Heart left ventricle (tissue), 16 donors: ENCODE results near the gene WDR11. TPM values are rescaled to one million over a fixed set of nuclear protein-coding genes. Genes with fewer than 3 reads are reported as not detected.

ENCODE experiments used
- ATAC-seq, 4 donors: fragments of 200-7000 bp; cut with Tn5 transposase; one replicate each; pipeline ENCODE4 v1.9.1; 2020 to 2022; ENCODE audit warnings: moderate library complexity in 4 of 4, mild to moderate bottlenecking in 3 of 4, moderate number of reproducible peaks in 1 of 4
- DNase-seq, 5 donors: peaks; one replicate each; pipeline ENCODE4 v3.0.0-alpha.2; 2020
- H3K27ac ChIP-seq, 12 donors: fragments of 200-600 bp; sonication (generic) in 4 of 12; one replicate each; pipeline versions ENCODE4 v1.5.0 to v1.8.0; 2016 to 2022; ENCODE audit warnings: mild to moderate bottlenecking in 2 of 12
- H3K27me3 ChIP-seq, 9 donors: fragments of 200-600 bp; sonication (generic) in 2 of 9; one replicate each; pipeline versions ENCODE4 v1.5.1 to v1.8.0; 2016 to 2022; ENCODE audit warnings: mild to moderate bottlenecking in 3 of 9
- H3K36me3 ChIP-seq, 9 donors: fragments of 200-600 bp; sonication (generic) in 2 of 9; one replicate each; pipeline versions ENCODE4 v1.5.0 to v1.8.0; 2018 to 2022; ENCODE audit warnings: mild to moderate bottlenecking in 2 of 9
- H3K4me1 ChIP-seq, 12 donors: fragments of 200-600 bp; sonication (generic) in 4 of 12; one replicate each; pipeline versions ENCODE4 v1.5.0 to v1.8.0; 2016 to 2022; ENCODE audit warnings: mild to moderate bottlenecking in 3 of 12
- H3K4me3 ChIP-seq, 12 donors: fragments of 200-600 bp; sonication (generic) in 4 of 12; one replicate each; pipeline versions ENCODE4 v1.5.0 to v1.8.0; 2017 to 2022; ENCODE audit warnings: mild to moderate bottlenecking in 9 of 12, moderate library complexity in 4 of 12
- H3K9me3 ChIP-seq, 12 donors: fragments of 200-600 bp; sonication (generic) in 4 of 12; one replicate each; pipeline versions ENCODE4 v1.5.0 to v1.8.0; 2016 to 2022; ENCODE audit warnings: mild to moderate bottlenecking in 1 of 12
- POLR2A ChIP-seq, 2 donors: fragments of 450-650 bp; IDR thresholded peaks; one replicate each; pipeline ENCODE4 v1.6.1; 2017; ENCODE audit warnings: antibody characterized with exemption in 2 of 2, mild to moderate bottlenecking in 2 of 2, moderate library complexity in 2 of 2
- WGBS, 4 donors: extraction: QIAGEN DNeasy Blood & Tissue Kit in 2 of 4; methylation state at CpG; one replicate each; pipeline versions ENCODE4 v1.1.5 to v1.1.7; 2013 to 2018; 5-methylcytosine and 5-hydroxymethylcytosine counted together
- intact Hi-C, 10 donors: fragments of 100-400 bp; cut with DNase I; formaldehyde crosslinking; loops; one replicate each; pipeline versions ENCODE4 v1.11.1 to v1.14.2; 2022
- polyA plus RNA-seq, 2 donors: library from polyadenylated mRNA; stranded (reverse); fragments of 200-250 nt; gene quantifications; one replicate each; pipeline ENCODE4 v1.2.3, GENCODE V29; 2013
- total RNA-seq, 9 donors: library from RNA; depleted of rRNA in 2 of 9; stranded (reverse); fragments of >200 nt in 2 of 9; fragmentation: NEBNext Ultra II Directional in 3 of 9; extraction: Animal tissue kit (Norgen Biotek cat#: 25700) in 3 of 9; gene quantifications; one replicate each; pipeline versions ENCODE4 v1.1.0 to v1.2.4, GENCODE V29; 2016 to 2023
- TF ChIP-seq, protein P1 (sequence below), 12 donors: fragments of 200-600 bp; sonication (generic) in 4 of 12; IDR thresholded peaks; one replicate each; pipeline versions ENCODE4 v1.5.0 to v1.8.0; 2018 to 2022; ENCODE audit warnings: antibody characterized with exemption in 12 of 12, mild to moderate bottlenecking in 5 of 12
- donor health status: ischemic (EF 13 %, LVEDD 7.1; RV severe dilation, severe dysfunction).
- donor health status: healthy with polysubstance abuse.
- donor health status: DM: no; HTN: yes; CAD: no.
- donor health status: DM: no; HTN: no; CAD: no.
- donor health status: ischemic (EF 25% LVEDD 6.9; RV normal size, moderate dysfunction).
- donor health status: ischemic (EF 25% LVEDD 5.7; RV mildly dilated, moderate dysfunction).
- donor health status: healthy.
- donor health status: DM: yes; HTN: yes; CAD: no.
- donor health status: ischemic (EF 35%, LVEDD 5.7; RV mildly dilated, moderate dysfunction).
- donor health status: nonischemic (EF 11% LVEDD 7.7; RV severe dilation, severe dysfunction).
- donor health status: DM: yes; HTN: yes; CAD: no.
- donor health status: PGD.
- donor health status: ischemic (EF 29% LVEDD 5.4; RV normal size, mild dysfunction).
- donor health status: nonischemic (EF 23%, LVEDD 6.1; RV moderate dilation, normal function).

WDR11 gene
- total and polyA plus RNA-seq, 11 donors, result 7.8 to 32.9 (median 12.5) TPM

GRCh38 chr10:120825878-120826769 is 25.0 kb upstream of the WDR11 start:
- H3K27ac ChIP-seq, result peak overlapping the region in 1 of 12 donors; percentile 53
- ATAC-seq (peak in 1 of 4 donors; percentile 29), DNase-seq (no peak)
- peaks cover 0 to 26% (median 0%) of the 10 kb centered on the region in 12 donors for H3K4me1 ChIP-seq
- H3K36me3 ChIP-seq, result no peaks in the 10 kb centered on the region
- peaks cover 0 to 5% (median 0%) of the 10 kb centered on the region in 9 donors for H3K27me3 ChIP-seq
- TF ChIP-seq POLR2A (IDR thresholded peaks at IDR 0.05), result no peak
- TF ChIP-seq, protein P1, sequence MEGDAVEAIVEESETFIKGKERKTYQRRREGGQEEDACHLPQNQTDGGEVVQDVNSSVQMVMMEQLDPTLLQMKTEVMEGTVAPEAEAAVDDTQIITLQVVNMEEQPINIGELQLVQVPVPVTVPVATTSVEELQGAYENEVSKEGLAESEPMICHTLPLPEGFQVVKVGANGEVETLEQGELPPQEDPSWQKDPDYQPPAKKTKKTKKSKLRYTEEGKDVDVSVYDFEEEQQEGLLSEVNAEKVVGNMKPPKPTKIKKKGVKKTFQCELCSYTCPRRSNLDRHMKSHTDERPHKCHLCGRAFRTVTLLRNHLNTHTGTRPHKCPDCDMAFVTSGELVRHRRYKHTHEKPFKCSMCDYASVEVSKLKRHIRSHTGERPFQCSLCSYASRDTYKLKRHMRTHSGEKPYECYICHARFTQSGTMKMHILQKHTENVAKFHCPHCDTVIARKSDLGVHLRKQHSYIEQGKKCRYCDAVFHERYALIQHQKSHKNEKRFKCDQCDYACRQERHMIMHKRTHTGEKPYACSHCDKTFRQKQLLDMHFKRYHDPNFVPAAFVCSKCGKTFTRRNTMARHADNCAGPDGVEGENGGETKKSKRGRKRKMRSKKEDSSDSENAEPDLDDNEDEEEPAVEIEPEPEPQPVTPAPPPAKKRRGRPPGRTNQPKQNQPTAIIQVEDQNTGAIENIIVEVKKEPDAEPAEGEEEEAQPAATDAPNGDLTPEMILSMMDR (IDR thresholded peaks at IDR 0.05), result no peak
- no peak overlapping the region for H3K4me3 ChIP-seq
- WGBS, 4 donors, result 47 to 57% (median 52%) methylated on average over 3 of the region's 3 CpGs
- intact Hi-C loops, result no loop called here
- H3K9me3 ChIP-seq, result no peaks in the 10 kb centered on the region

DNA sequence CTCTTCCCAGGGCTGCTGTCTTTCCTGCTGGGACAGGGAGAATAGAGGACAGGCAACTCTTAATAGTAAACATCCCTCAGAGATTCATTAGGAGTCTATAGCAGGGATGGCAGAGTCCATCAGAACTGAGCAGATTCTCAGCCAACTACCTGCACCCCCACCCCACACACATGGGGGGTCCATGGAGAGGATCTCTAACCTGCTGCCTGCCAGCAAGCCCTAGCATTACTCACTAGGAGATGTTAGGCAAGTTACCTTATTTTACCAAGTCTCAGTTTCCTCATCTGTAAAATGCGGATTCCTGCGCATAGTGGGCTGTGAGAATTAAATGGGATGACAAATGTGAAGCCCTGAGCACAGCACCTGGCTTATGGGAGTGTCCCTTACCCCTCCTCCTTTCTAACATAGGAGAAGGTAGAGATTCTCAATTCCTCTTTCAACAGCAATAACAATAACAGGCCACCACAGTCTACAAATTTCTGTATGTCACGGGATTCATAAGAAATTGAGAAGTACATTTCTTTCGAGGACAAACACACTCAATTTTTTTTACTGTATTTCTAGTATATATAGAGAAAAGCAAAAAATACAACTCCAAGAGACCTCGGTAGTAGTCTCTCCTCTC is 23.8 kb upstream of the WDR11 start:
- H3K27me3 ChIP-seq, result peaks cover 0 to 5% (median 0%) of the 10 kb centered on the region in 9 donors
- DNase-seq (no peak), ATAC-seq (no peak)
- WGBS, 4 donors, result 69 to 72% (median 71%) methylated on average over 5 of the region's 5 CpGs
- no peaks in the 10 kb centered on the region for H3K36me3 ChIP-seq
- peaks cover 0 to 26% (median 0%) of the 10 kb centered on the region in 12 donors for H3K4me1 ChIP-seq
- H3K4me3 ChIP-seq, result no peak overlapping the region
- no peak overlapping the region for H3K27ac ChIP-seq
- no peak for TF ChIP-seq POLR2A (IDR thresholded peaks at IDR 0.05)
- H3K9me3 ChIP-seq, result no peaks in the 10 kb centered on the region
- intact Hi-C loops, result no loop called here

GRCh38 chr10:120828763-120829319 is 22.3 kb upstream of the WDR11 start:
- Histone ChIP-seq H3K9me3 (no peaks in the 10 kb centered on the region), H3K27ac (no peak overlapping the region), H3K4me3 (no peak overlapping the region), H3K27me3 (peaks cover 0 to 2% (median 0%) of the 10 kb centered on the region in 9 donors), H3K4me1 (peaks cover 0 to 26% (median 0%) of the 10 kb centered on the region in 12 donors), H3K36me3 (no peaks in the 10 kb centered on the region)
- ATAC-seq (no peak), DNase-seq (no peak)
- intact Hi-C loops, result no loop called here
- WGBS, 4 donors, result 70 to 89% (median 86%) methylated on average over 3 of the region's 3 CpGs
- TF ChIP-seq POLR2A (IDR thresholded peaks at IDR 0.05), result no peak
- TF ChIP-seq, protein P1 (IDR thresholded peaks at IDR 0.05), result no peak

- WGBS, 4 donors, result 76 to 86% (median 79%) methylated on average over 8 to 9 of the region's 9 CpGs
- H3K27ac ChIP-seq, result no peak overlapping the region
These were observed 19.1 kb upstream of the WDR11 start for GRCh38 chr10:120832106-120832505.

More at GRCh38 chr10:120832106-120832505, 19.1 kb upstream of the WDR11 start:
- no peaks in the 10 kb centered on the region for H3K27me3 ChIP-seq
- intact Hi-C loops, result no loop called here
- no peak for ATAC-seq
- peaks cover 0 to 8% (median 0%) of the 10 kb centered on the region in 12 donors for H3K4me1 ChIP-seq
- H3K9me3 ChIP-seq, result no peaks in the 10 kb centered on the region
- no peaks in the 10 kb centered on the region for H3K36me3 ChIP-seq
- H3K4me3 ChIP-seq, result no peak overlapping the region
- DNase-seq, result no peak
- no peak for TF ChIP-seq POLR2A (IDR thresholded peaks at IDR 0.05)
- TF ChIP-seq, protein P1 (IDR thresholded peaks at IDR 0.05), result no peak
